HG03064 (cell line): ENCODE measurements around the gene SMIM20.
"Not testable (repeated sequence)": the region's sequence is repeated elsewhere in the genome, so short reads cannot be mapped to it uniquely, and the experiment has no call there.

ENCODE experiments used
- ATAC-seq: cut with Tn5 transposase; IDR thresholded peaks from one replicate; pipeline ENCODE4 v1.9.1; 2021; ENCODE audit warnings: low read depth; ENCODE audit not compliant: unreplicated experiment

Gene SMIM20

GRCh38 chr4:25890571-25891485, 23.2 kb upstream of the SMIM20 start:
- no peak for ATAC-seq

GRCh38 chr4:25892796-25893195, 21.2 kb upstream of the SMIM20 start:
- no peak for ATAC-seq

GRCh38 chr4:25896776-25897539, 17.1 kb upstream of the SMIM20 start:
- no peak for ATAC-seq

GRCh38 chr4:25900310-25900709, 13.7 kb upstream of the SMIM20 start:
- no peak for ATAC-seq

DNA sequence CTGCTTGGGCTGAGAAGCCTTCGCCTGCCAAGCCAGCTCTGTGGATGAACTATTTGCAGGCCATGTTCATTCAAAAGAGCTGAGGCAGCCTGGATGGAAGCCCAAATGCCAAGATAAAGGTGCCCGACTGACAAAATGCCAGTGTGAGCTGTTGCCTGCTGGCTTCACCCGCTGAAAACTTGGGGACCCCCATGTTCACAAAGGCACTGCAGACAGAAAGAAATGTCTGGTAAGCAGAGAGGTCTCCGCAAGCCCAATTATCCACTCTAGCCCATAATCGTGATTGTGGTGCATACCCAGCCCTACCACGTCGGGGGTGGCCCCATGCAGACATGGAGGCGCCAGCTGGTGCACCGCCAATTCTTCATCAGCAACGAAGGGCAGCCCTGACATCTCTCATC, 13.0 kb upstream of the SMIM20 start:
- no peak for ATAC-seq

GRCh38 chr4:25903900-25904747, 9.9 kb upstream of the SMIM20 start:
- no peak for ATAC-seq

DNA sequence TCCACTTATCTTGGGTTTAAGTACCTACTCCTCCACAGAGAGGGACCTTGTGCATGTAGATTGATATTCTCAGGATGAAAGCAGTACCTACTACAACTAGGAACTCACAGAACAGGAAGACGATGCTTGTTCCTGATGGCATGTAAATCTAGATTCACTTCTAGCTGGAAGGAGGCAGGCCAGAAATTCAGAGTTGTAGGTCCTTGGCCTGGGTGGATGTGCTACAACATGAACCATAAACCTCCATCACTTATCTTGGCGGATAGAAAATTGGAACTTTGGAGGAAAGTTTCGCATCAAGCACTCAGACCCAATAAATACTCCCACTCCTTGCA, 9.3 kb upstream of the SMIM20 start:
- ATAC-seq: no peak

DNA sequence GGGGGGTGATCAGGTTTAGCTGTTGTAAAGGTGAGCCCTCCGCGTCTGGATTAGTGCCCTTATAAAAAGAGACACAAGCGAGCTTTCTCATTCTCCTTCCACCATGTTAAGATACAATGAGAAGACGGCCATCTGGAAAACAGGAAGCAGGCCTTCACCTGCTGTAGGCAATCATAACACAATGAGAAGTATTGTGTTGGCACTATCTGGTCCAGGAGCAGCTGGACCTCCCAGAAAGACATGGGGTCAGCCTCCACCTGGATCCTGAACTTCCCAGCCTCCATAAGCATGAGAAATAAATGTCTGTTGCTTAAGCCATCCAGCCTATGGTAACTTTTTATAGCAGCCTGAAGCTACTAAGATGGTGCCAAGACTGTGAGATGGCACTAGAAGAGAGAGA, 8.6 kb upstream of the SMIM20 start:
- no peak for ATAC-seq

DNA sequence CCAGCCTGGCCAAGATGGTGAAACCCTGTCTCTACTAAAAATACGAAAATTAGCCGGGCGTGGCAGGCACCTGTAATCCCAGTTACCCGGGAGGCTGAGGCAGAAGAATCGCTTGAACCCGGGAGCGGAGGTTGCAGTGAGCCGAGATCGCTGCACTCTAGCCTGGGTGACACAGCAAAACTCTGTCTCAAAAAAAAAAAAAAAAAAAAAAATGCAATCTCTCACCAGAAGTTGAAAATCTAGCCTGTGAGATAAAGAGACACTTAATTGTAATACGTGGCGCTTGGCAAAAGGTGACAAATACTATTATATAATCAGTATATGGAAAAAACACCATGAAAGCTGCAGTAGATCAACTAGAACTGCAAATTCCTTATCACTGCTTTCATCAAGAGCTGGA, 7.9 kb upstream of the SMIM20 start:
- not testable (repeated sequence) for ATAC-seq

- no peak for ATAC-seq
Observed at GRCh38 chr4:25908491-25908901, 5.5 kb upstream of the SMIM20 start.

DNA sequence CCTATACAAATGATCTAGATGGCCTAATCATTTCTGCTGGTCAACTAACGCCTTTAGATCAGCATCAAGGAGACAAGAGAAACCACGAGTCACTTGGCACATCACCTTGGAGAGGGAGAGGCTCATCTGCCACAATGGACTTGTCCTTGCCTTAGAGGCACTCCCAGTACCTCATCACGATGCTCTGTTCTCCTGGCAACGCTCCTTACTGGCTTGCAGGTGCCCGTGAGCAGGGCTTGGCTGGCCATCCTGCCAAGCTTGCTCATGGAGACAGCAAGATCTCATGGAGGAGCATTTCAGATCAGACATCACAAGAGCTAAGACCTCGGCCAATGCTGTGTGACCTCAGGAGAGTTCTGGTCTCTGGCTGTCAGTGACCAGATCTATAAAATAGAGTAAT, 2.7 kb upstream of the SMIM20 start:
- no peak for ATAC-seq

- ATAC-seq: peak; percentile 23
Observed at GRCh38 chr4:25913056-25913850, 767 bp upstream of the SMIM20 start.

GRCh38 chr4:25914670-25915352, 791 bp downstream of the SMIM20 start:
- no peak for ATAC-seq

DNA sequence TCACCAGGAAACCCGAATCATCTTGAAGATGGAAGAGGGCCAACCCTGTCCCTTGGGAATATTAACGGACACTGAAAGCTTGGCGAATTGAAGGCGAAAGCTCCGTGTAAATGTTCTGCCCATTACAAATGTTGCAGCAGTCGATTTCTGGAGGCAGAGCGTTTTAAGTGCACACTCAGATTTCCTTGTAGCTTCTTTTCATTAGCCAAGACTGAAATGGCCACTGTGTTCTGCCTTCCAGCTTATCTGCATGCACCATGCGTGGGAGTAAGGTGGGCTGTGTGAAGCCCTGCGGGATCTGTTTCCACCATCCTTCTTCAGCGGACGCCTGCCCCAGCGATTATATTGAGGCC, 1.3 kb downstream of the SMIM20 start:
- ATAC-seq: no peak

- no peak for ATAC-seq
Observed at GRCh38 chr4:25916870-25917269, 2.9 kb downstream of the SMIM20 start.

DNA sequence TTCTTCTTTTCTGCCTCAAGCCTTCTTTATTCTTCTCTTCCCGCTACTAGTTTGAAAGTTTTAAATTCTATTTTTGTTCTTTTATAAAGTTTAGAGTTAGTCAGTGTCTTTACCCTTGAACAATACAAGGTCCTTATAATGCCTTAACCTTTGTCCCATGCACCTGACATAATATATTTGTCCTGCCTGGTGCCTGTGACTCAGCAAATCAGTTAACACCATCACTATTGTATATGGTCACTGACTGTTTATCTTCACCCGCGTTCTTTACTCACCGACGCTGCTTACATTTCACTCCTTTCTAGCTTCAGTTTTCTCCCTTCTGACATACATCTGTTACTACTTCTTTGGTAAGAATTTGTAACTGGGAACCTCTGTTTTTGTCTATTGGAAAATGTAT, 5.7 kb downstream of the SMIM20 start:
- no peak for ATAC-seq

GRCh38 chr4:25921922-25922321, 7.9 kb downstream of the SMIM20 start:
- ATAC-seq: no peak

- no peak for ATAC-seq
Observed at GRCh38 chr4:25922812-25923369, 8.9 kb downstream of the SMIM20 start.

DNA sequence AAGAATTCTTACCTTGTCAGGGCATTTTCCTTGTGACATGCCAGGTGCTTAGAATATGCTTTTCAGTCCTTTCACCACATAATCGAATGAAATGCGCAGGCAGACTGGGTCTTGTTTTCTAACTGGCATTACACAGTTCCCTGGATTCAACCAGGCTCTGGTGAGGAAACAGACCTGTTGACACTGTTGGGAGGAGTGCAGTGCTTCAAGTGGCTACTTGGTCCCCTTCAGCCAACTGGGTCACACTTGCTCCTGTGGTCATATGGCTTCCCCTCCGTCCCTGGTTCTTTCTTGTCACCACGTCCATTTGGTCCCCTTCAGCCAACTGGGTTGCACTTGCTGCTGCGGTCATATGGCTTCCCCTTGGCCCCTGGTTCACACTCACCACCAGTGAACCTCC, 9.7 kb downstream of the SMIM20 start:
- no peak for ATAC-seq
